Measurements from ENCODE around the gene SF1.

SF1 gene

GRCh38 chr11:64760759-64761420 is 17.5 kb downstream of the SF1 start:
- DNase-seq (ENCODE audit: low read depth), result no peak

GRCh38 chr11:64759722-64760719 is 18.3 kb downstream of the SF1 start, which contains the start of gene PYGM:
TSS of gene PYGM (minus strand) at chr11:64759974. CDS start at chr11:64759898, 76 bp downstream.
- DNase-seq (ENCODE audit: low read depth), result no peak

GRCh38 chr11:64759131-64759721 is 19.1 kb downstream of the SF1 start:
- no peak for DNase-seq (ENCODE audit: low read depth)

- no peak for DNase-seq (ENCODE audit: low read depth)
Observed at GRCh38 chr11:64758330-64759079, 19.8 kb downstream of the SF1 start.

GRCh38 chr11:64757549-64758329 is 20.6 kb downstream of the SF1 start:
- no peak for DNase-seq (ENCODE audit: low read depth)

GRCh38 chr11:64755681-64756361 is 22.5 kb downstream of the SF1 start:
- DNase-seq (ENCODE audit: low read depth), result no peak

GRCh38 chr11:64754919-64755662 is 23.3 kb downstream of the SF1 start:
- no peak for DNase-seq (ENCODE audit: low read depth)

- no peak for DNase-seq (ENCODE audit: low read depth)
Observed at GRCh38 chr11:64754124-64754918, 24.0 kb downstream of the SF1 start.

- no peak for DNase-seq (ENCODE audit: low read depth)
Observed at GRCh38 chr11:64753380-64754123, 24.8 kb downstream of the SF1 start.

- DNase-seq (ENCODE audit: low read depth), result no peak
Observed at GRCh38 chr11:64753019-64753379, 25.3 kb downstream of the SF1 start.

- no peak for DNase-seq (ENCODE audit: low read depth)
Observed at GRCh38 chr11:64752175-64752970, 26.0 kb downstream of the SF1 start.

GRCh38 chr11:64751580-64751979 is 26.8 kb downstream of the SF1 start:
- no peak for DNase-seq (ENCODE audit: low read depth)

GRCh38 chr11:64751136-64751535 is 27.2 kb downstream of the SF1 start:
- no peak for DNase-seq (ENCODE audit: low read depth)

- no peak for DNase-seq (ENCODE audit: low read depth)
Observed at GRCh38 chr11:64750361-64751054, 27.8 kb downstream of the SF1 start.

- DNase-seq (ENCODE audit: low read depth), result no peak
Observed at GRCh38 chr11:64747961-64748665, 30.2 kb downstream of the SF1 start.

GRCh38 chr11:64746486-64746885 is 31.9 kb downstream of the SF1 start:
- DNase-seq (ENCODE audit: low read depth), result no peak

Data from activated T-cell treated with anti-CD3 and anti-CD28 coated beads for 24 hours (primary cell).